ENCODE results near the gene IGSF9B.

The IGSF9B gene

DNA sequence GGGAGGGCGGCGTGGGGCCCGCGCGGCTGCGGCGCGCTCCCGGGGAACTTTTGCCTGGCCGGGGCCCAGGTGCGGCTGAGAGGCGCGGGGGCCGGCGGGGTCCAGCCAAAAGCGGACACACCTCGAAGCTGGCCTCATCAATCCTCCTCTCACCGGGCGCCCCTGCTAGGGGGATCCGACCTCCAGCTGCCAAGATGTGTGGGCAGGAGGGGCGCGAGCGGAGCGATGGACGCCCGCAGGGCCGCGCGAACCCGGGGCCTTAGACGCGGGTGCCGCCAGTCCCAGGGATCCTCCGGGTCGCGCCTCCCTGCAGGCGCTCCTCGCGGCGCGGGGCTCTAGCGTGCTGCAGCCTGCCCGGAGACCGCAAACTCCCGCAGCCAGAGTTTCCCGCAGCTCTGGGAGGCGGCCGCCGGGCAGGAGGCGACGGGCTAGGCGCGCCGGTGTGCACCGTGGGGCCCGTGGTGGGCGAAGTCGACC is 785 bp downstream of the IGSF9B start:
- no peak for DNase-seq (ENCODE audit: low read depth)

DNA sequence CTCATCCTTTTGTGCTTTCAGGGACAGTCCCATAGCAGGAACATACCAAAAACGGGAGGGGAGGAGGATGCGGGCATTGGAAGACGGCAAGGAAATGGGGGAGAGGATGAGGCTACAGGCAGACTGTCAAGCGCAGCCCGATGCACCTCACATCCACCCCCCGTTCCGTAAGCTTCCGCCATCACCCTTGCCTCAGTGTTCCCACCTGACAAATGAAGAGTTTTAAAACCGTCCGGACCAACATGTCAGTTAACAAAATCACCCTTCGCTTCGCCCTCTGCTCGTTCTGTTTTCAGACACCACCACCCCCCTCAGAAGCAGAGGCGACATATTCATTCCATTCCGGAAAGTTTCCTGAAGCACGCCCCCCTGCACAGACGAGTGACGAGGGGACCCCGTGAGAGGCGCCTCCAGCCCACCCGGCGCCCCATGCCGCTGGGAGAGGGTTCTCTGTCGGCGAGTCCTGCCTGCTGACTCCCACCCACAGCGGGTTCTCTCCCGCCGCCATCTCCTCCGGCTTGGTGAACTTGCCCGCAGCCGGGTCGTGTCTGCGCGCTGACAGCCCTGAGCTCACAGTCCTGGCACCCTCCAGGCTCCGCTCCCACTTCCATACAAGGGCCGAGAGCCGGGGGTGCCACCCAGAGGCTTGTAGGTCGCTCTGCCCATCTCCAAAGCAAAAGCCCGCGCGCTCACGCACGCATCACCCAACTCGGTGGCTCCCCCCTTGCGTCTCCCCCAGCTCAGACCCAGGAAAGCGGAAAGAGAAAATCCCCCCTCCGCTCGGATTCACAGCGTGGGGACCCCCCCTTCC is 1.5 kb downstream of the IGSF9B start:
- no peak for DNase-seq (ENCODE audit: low read depth)

DNA sequence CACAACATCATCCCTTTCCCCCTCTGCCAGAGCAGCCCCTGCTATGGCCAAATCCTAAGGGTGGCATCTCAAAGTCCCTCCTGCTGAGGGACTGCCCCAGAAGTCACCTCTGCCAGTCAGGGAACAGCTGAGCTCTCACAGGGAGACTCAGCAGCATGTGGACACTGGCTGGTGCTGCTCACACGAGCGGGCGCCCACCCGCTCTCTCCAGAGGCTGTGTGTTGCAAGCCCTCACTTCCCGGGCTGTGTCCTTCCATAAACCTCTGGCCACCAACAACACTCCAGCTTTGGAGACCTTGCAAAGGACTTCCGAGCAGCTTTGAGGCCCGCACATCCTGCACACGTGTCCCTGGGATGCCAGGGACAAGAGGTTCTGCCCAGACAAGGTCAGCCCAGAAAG is 2.8 kb downstream of the IGSF9B start:
- no peak for DNase-seq (ENCODE audit: low read depth)

DNA sequence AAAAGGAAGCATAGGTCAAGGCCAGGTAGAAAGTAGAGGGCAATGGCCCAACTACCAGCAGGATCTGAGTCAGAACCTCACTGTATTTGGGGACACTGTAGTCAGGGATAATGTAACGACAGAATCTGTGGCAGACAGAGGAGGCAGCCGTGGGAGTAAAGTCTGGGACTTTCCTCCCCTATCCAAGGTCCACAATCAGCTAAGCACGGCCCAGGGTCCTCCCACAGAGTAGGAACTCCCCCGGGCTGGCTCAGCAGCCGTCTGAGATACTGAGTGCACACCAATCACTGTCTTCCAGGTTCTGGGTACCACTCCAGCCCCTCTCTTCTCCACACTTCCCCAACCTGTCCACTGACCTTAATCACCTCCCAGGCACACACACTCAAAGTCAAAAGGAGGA is 3.2 kb downstream of the IGSF9B start:
- no peak for DNase-seq (ENCODE audit: low read depth)

DNA sequence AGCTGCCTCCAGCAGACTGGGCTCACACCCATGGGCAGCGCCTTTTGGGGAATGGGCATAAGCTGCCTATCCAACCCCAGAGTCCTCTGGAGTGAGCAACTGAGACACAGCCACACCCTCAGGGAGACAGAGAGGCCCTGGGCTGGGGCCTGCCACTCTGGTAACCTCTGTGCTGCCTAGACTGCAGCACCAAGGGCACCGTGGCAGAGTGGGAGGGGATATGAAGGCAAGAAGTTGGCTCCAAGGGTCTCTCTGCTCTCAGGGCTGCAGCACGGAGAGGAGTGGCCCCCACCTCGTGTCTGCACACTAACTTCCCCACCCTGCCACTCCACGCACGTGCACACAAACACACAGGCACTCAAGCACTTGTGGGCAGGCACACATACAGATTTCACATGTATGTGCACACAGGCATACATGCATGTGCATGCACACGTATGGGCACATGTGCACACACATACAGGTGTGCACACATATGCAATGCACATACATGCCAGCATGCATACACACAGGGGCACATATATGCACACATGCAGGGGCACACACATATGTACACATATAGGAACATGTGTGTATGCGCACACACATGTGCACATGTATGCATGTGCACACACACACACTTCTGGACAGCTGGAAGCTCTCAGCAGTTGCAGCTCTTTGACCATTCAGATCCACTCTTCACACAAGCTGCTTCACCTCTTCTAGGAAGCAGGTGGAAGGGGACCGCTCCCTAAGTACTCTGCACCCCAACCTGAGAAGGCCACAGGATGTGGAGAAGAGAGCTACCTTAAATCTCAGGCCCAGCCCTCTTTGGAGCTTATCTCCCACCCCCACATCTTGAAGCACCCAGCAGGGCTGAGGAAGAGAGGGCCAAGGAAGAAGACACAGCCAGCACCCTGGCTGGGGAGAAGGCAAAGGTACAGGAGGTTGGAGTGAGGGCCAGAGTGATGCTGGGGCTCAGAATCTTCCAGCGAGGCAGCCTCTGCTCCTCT is 4.3 kb downstream of the IGSF9B start:
- no peak for DNase-seq (ENCODE audit: low read depth)

DNA sequence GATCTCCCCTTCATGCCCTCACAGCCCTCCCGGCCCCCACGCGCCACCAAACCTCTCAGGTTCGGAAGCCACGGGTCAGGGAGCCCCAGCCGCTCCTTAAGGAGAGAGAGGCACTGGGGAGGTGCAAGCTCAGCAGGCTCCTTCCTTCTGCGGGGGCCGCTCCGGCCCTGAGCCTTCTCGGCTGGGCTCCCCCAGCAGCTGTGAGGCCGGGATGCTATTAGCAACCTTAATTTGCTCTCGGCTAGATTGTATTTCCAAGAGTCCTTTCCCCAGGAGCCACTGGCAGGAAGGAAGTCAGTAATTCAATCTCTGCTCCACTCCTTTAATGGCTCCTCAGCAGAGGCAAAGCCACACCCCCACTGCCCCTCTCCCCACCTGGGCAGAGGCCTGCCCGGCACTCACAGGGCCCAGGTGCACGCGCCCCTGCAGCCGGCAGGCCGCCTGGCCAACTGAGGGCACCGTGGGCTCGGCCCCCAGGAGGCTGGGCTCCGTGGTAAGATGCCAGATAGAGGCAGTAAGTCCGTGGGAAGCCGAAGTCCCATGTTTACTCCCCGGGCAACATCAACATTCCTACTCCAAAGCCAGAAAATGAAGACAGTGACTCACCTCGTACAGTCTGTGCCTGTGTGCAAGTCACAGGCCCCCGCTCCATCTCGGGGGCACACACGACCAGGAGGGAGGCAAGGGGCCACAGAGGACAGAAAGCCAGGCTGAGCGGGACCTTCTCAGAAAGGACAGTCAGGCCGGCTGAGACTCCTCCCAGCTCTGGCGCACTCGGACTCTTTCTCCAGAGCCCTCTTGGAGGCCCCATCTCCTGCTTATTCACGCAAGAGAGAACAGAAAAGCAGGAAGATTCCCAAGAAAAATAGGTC is 5.2 kb downstream of the IGSF9B start:
- DNase-seq (ENCODE audit: low read depth), result no peak

DNA sequence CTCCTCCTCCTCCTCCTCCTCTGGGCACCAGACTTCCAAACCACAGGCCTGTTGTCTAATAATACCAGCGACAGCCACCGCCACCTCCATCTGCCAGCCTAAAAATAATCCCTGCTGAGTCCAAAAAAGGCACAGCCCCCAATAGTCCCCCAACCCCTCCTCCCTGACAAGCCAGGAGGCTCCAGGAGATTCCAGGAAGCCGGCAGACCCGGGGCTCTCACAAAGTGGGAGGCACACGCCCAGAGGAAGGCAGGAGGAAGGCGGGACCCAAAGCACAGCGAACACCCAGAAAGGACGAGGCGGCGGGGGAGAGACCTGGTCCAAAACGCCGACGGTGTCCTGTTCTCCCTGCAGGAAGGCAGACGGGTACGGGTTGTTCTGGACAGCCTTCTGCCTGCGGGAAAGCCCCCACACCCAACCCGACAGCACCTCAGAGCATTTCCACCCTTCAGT is 5.9 kb downstream of the IGSF9B start:
- DNase-seq (ENCODE audit: low read depth), result no peak

DNA sequence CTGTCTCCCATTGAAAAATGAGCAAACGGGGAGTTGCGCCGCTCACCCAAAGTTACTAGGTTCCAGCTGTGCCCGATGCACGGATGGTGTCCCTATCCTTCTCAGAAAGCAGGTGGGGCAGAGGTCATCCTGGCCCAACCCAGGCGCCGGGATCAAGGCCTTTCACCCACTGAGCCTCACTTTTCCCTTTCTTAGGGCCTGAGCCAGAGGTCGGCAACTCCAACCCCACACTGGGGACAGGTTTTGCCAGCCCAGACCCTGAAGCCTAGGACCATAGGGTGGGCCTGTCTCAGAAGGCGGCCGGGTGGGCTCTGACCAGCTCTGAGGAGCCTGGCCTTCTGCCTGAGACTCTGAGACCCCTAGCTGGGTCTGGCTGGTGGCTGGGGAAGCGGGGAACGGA is 6.3 kb downstream of the IGSF9B start:
- DNase-seq (ENCODE audit: low read depth), result no peak

DNA sequence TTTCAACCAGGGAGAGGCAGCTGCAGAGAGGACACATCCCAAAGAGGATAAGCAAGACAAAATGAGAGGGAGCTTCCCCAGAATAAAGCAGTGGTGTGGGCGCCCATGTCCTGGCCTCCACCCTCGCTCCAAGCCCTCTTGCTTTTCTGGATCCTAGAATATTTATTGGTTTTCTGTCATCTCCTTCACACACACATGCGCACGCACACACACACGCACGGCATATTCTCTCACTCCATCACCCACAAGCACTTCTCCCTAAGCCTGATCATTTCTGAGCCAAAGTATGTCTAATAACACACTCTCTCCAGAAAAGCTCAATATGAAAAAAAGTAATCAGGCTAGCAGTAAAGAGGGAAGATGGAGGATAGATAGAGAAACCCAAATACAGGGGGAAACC is 7.6 kb downstream of the IGSF9B start:
- no peak for DNase-seq (ENCODE audit: low read depth)

DNA sequence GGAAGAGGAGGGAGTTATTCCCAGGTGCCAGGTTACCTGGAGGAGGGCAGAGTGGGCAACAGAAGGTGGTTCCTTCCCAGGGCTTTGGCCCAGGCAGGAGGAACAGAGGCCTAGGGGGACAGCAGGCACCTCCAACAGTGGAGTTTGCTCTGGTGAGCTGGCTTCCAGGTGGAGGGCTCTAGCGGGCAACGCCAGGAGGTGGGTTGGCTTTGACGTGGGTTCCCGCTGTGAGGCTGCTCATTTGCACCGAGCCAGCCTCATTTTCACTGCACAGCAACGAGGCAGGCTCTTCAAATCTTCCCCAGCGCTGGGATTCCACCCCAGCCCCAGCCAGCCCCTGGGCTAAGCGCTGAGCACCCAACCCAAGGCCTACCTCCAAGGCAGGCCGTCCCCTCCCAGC is 8.1 kb downstream of the IGSF9B start:
- DNase-seq (ENCODE audit: low read depth), result no peak

DNA sequence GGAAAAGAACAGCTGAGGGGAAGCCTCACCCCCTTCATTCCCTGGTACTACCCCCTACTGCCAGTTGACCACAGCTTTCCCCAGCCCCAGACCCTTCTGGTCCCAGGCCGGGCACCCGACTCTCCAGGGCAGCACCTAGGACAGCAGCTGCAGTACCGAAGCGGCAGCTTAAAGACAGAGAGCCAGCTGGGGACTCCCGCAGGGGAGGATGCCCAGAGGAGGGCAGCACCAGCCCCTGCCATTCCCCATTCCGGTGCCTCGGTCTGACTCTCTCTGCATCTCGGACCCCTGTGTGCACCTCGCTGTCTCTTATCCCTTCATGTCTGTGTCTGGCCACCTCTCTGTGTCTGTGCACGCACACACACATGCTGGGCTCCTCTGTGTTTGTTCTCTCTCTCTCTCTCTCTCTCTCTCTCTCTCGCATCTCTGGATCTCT is 9.4 kb downstream of the IGSF9B start:
- no peak for DNase-seq (ENCODE audit: low read depth)

DNA sequence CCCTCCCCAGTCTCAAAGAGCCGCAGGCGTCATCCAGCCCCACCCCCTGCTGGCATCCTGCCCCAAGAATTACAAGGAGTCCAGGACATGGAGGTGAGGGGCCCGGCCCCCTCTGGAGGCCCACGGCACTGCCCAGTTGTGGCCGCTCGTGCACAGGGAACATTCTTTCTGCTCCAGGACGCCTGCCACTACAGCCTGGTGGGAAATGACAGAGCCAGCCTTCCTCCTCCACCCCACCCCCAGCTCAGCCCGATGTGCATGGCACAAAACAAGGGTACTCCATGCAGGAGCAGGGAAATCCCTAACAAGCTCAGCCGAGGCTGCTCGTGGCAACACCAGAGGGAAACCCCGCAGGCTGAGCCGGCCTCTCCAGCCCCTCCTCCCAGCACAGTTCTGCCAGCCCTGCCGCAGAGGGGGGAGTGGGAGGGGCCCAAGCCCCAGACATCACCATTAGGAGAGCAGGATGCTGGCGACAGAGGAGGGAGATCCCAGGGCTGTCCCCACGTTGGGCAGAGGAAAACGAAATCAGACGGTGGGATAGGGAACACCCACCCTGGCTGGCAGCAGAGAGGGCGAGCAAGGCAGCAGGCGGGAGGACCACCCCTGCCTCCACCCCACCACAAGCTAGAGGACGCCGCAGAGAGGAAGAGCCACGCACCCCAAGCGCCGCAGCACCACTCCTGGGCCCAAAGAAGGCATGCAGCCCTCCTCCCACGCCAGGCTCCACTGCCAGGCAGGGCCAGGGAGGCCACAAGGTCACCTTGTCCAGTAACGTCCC is 10.0 kb downstream of the IGSF9B start:
- no peak for DNase-seq (ENCODE audit: low read depth)

DNA sequence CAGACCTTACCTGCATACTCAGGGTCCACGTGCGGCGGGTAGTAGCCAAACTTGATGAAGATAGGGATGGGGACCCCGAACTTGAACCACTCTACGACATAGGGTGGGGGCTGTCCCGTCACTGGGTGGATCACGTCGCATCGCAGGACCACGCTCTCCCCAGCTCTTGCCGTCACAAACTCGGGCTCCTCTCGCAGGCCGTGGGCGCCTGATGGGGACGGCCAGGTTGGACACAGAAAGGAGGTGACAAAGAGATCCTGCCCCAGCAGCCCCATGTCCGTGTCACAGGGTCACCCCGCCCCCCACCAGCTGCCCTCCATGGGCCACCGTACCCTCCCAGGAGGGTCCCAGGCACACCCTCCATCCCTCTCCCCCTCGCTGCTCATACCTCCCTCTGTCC is 10.7 kb downstream of the IGSF9B start:
- no peak for DNase-seq (ENCODE audit: low read depth)

DNA sequence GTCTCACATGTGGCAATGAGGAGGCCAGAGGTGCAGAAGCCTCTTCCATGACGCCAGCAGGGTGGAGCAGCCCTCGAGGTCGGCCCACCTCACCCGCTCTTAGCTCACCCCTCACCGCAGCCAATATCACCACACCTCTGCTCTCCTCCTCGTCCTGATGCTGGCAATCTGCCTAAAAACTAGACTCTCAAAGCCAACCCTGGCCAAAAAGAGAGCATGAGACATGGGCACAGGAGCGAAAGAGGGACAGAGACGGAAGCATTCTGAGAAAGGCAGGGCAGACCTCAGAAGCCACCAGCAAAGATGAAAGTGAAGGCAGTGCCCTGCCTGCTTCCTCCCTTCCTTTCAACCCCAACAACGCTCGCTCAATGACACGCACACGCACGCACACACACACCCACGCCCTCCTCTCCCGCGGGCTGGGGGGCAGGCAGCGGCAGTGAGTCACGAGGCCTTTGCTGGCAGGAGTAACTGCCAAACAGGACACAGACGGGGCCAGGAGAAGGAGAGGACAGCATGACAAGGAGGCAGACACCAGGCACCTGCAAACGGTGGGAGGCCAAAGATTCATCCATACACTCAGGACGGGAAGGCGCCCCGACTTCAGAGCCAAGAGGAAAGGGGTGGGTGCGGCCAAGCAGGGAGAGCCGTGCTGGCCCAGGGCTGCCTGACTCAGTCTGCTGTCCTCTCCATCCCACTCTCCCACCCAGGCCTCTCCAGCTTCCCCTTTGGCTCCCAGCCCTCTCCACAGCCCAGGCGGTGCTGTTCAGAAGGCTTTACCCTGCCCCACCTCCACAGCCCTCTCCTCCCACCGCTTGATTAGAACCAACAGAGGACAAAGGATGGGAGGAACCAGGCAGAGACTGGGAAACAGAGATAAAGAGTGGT is 11.4 kb downstream of the IGSF9B start:
- DNase-seq (ENCODE audit: low read depth), result no peak

DNA sequence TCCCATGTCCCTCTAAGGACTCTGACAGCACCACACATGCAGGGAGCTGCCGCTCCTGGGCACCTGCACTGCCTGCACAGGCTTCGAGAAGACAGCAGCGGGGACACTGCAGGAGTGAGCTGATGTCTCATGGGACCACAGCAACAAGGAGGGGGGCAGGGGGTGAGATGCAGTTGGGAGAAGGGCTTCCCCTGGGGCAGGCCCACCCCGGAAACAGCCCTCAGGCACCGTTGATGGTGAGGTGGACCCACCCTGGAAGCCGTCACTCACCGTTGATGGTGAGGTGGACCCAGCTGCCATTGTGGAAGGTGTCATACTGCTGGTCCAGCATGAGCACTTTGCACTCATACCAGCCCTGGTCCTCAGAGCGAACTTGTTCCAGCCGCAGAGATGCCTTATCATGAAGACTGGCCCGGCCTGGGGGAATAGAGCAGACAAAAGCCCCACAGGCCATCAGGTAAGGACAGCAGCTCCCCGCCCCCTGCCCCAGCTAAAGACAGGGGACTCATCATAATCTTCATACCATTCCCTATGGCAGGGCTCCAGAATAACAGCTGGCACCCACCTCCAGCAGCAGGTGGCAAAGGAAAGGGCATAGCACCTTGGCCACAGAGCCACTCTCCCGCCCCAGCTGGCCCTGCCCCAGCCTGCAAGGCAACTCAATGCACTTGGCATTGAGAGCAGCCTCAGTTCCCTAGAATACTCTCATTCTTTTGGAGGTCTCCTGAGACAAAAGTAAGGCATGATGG is 12.6 kb downstream of the IGSF9B start:
- no peak for DNase-seq (ENCODE audit: low read depth)

DNA sequence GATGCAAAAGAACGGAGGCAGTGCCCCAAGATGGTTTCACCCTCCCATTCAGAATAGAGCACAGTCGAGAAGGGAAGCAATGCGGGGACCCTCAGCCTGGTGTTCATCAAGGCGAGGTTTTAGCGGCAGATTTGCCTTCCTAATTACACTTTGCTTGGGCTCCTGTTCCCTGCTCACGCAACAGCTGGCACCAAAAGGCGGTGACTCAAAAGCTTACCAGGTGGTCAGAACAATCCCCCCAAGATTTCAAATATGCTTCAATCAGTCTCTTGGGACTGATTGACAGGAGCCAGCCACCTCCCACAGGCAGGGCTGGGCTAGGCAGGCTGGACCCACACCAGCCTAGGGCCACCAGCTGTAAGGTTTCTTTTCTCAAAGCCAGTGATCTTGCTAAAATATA is 14.2 kb downstream of the IGSF9B start:
- no peak for DNase-seq (ENCODE audit: low read depth)

DNA sequence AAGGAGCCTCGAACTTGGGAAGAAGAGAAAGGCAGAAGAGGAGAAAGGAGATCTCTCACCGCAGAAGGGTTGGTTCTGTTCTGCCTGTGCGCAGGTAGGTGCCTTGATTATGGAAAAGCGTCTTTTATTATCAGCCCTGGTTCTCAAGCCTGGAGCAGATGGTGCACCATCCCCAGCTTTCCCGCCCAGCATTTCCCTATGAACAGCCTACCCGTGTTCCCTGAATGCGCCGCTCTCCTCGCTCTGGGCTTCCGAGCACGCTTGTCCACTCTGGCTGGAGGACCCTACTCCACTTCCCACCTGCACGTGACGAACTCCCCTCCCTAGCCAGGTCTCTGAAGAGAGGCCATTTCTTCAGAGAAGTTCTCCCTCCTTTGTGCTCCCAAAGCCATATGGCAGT is 15.2 kb downstream of the IGSF9B start:
- DNase-seq (ENCODE audit: low read depth), result no peak

DNA sequence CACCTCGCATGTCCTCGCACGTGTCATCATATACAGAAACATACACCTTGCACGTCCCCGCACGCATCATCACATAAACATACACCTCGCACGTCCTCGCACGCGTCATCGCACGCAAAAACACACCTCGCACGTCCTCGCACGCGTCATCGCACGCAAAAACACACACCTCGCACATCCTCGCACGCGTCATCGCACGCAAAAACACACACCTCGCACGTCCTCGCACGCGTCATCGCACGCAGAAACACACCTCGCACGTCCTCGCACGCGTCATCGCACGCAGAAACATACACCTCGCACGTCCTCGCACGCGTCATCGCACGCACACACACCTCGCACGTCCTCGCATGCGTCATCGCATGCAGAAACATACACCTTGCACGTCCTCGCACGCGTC is 16.7 kb downstream of the IGSF9B start:
- no peak for DNase-seq (ENCODE audit: low read depth)

DNA sequence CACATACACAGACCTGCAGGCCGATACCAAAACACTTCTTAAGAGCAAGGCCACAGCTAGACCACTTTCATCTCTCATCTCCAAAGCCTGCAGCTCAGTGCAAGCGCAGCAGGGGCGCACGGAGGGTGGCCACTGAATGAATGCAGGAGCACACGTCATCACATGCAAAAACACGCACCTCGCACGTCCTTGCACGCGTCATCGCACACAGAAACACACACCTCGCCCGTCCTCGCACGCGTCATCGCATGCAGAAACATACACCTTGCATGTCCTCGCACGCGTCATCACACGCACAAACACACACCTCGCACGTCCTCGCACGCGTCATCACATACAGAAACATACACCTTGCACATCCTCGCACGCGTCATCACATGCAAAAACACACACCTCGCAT is 17.2 kb downstream of the IGSF9B start:
- DNase-seq (ENCODE audit: low read depth), result no peak
